Measurements from ENCODE around the gene C16orf74. TPM values are rescaled to one million over a fixed set of nuclear protein-coding genes. Genes with fewer than 3 reads are reported as not detected.

C16orf74 gene
- total RNA-seq, 4 donors from 2014 or later = 0.27 to 7.0 TPM; not detected in 2

DNA sequence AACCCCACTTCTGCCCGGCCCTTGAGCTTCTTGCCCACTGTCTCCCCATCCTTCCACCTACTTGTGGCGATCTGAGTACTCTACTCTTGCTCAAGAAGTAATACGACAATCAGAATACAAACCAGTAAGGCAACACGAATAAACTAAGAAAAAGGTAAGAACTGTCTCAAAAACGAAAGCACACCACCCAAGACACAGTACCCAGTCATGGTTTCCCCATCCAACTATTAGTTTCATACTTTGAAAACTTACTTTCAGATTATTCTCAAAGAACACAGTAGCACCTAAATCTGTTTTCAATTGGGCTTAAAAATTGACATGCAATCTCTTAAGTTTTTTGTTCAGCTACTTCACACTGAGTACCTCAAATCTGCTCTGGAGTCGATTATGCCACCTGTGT is 76.1 kb downstream of the C16orf74 start:
- Histone ChIP-seq H3K4me3 (no peak overlapping the region), H3K9me3 (no peaks in the 10 kb centered on the region), H3K27me3 (no peaks in the 10 kb centered on the region), H3K27ac (peak overlapping the region in 2 of 4 donors; percentile 9 to 51), H3K36me3 (peaks cover 0 to 42% (median 13%) of the 10 kb centered on the region in 4 donors), H3K4me1 (peaks cover 0 to 33% (median 16%) of the 10 kb centered on the region in 4 donors)
- intact Hi-C loops (cut with DNase I; ENCODE audit: low total_unique reads) = no loop called here
- in situ Hi-C loops (cut with MboI; ENCODE audit: low pct_ligation_motif_present in 1 of 4, low pct_unique_long_range_greater_than_20kb in 1 of 4, low sequenced_read_pairs in 3 of 4) = no loop called here
- TF ChIP-seq POLR2A (IDR thresholded peaks at IDR 0.05) (no peak), EP300 (IDR thresholded peaks at IDR 0.05; ENCODE audit: low read depth) (no peak), POLR2AphosphoS5 (IDR thresholded peaks at IDR 0.05) (no peak)
- TF ChIP-seq, protein P1, sequence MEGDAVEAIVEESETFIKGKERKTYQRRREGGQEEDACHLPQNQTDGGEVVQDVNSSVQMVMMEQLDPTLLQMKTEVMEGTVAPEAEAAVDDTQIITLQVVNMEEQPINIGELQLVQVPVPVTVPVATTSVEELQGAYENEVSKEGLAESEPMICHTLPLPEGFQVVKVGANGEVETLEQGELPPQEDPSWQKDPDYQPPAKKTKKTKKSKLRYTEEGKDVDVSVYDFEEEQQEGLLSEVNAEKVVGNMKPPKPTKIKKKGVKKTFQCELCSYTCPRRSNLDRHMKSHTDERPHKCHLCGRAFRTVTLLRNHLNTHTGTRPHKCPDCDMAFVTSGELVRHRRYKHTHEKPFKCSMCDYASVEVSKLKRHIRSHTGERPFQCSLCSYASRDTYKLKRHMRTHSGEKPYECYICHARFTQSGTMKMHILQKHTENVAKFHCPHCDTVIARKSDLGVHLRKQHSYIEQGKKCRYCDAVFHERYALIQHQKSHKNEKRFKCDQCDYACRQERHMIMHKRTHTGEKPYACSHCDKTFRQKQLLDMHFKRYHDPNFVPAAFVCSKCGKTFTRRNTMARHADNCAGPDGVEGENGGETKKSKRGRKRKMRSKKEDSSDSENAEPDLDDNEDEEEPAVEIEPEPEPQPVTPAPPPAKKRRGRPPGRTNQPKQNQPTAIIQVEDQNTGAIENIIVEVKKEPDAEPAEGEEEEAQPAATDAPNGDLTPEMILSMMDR (IDR thresholded peaks at IDR 0.05) = no peak
- WGBS, 2 donors (ENCODE audit: low coverage in 1 of 2) = 81 to 88% methylated on average over 6 of the region's 6 CpGs
- no peak for DNase-seq

DNA sequence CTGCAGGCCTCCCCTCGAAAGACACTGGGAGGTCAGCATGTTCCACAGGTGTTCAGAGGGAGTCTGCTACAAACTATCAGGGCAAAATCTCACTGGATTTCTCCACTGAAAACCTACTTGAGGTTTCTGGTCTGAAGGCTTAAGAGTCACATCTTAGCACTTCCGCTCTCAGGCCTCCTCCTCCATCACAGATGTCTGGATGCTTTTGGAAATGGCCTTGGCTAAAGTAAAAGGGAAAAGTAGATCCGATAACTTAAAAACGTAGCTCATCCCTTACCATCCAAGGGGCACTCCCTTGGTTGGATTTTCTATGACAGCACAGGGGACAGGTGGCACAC is 76.5 kb downstream of the C16orf74 start:
- H3K36me3 ChIP-seq = peaks cover 0 to 47% (median 16%) of the 10 kb centered on the region in 4 donors

DNA sequence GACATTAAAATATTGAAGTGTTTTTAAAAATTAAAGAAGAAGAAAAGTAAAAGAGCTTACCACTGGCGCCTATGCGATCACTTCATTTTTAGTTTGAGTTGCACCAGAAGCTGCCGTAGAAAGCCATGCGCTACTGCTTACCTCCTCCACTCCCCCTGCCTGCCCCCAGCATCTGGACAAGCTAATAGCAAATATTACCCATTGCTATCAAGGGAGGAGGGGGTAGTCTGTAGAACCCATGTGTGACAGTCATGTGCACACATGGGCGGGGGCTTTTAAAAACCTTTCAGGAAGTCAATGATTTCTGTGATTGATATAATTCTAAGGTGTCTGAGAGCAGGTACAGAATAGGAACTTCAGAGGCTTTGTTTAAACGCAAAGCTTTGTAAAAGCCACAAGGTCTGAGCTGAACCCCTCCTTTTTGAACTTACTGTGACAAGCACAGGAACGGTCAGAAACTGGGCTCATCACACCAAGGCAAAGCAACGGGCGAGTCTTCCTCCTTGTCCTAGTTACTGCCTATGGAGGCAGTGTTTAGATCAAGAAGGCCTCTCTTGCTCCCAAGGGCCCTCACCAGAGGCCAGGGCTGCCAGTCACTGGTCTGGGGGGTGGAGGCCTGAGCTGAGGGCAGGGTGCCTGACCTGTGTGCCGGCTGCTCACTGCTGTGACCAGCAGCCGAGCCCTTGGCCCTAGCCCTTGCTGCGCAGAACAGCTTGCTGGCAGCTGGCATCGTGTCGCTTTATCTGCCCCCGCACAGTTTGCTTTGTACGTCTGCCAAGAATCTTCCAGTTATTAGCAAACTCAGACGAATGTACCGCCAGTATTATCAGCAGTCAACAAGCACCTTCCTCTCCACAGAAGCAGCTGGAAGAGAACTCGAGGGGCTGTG is 77.1 kb downstream of the C16orf74 start:
- no peak for DNase-seq
- Histone ChIP-seq H3K36me3 (peaks cover 0 to 53% (median 19%) of the 10 kb centered on the region in 4 donors), H3K27ac (peak overlapping the region in 3 of 4 donors; percentile 20 to 51 (median 41)), H3K9me3 (no peaks in the 10 kb centered on the region), H3K4me3 (no peak overlapping the region), H3K27me3 (no peaks in the 10 kb centered on the region), H3K4me1 (peaks cover 0 to 25% (median 16%) of the 10 kb centered on the region in 4 donors)
- WGBS, 2 donors (ENCODE audit: low coverage in 1 of 2) = 64 to 98% methylated on average over 4 to 19 of the region's 19 CpGs
- no peak for TF ChIP-seq POLR2A (IDR thresholded peaks at IDR 0.05)
- TF ChIP-seq POLR2AphosphoS5 (IDR thresholded peaks at IDR 0.05) = peak in 1 of 3 donors; percentile 19
- intact Hi-C loops (cut with DNase I; ENCODE audit: low total_unique reads) = no loop called here
- in situ Hi-C loops (cut with MboI; ENCODE audit: low pct_ligation_motif_present in 1 of 4, low pct_unique_long_range_greater_than_20kb in 1 of 4, low sequenced_read_pairs in 3 of 4) = no loop called here

More for the DNA sequence above, 76.5 kb downstream of the C16orf74 start:
- no peak for DNase-seq
- WGBS, 2 donors (ENCODE audit: low coverage in 1 of 2) = 83 to 89% methylated on average over 3 to 4 of the region's 4 CpGs
- Histone ChIP-seq H3K4me3 (no peak overlapping the region), H3K27ac (peak overlapping the region in 3 of 4 donors; percentile 9 to 51 (median 20)), H3K4me1 (peaks cover 0 to 30% (median 16%) of the 10 kb centered on the region in 4 donors), H3K9me3 (no peaks in the 10 kb centered on the region), H3K27me3 (no peaks in the 10 kb centered on the region)
- TF ChIP-seq POLR2AphosphoS5 (IDR thresholded peaks at IDR 0.05) (no peak), EP300 (IDR thresholded peaks at IDR 0.05; ENCODE audit: low read depth) (no peak), POLR2A (IDR thresholded peaks at IDR 0.05) (no peak)
- TF ChIP-seq, protein P1 (IDR thresholded peaks at IDR 0.05) = no peak
- in situ Hi-C loops (cut with MboI; ENCODE audit: low pct_ligation_motif_present in 1 of 4, low pct_unique_long_range_greater_than_20kb in 1 of 4, low sequenced_read_pairs in 3 of 4) = no loop called here
- intact Hi-C loops (cut with DNase I; ENCODE audit: low total_unique reads) = no loop called here

DNA sequence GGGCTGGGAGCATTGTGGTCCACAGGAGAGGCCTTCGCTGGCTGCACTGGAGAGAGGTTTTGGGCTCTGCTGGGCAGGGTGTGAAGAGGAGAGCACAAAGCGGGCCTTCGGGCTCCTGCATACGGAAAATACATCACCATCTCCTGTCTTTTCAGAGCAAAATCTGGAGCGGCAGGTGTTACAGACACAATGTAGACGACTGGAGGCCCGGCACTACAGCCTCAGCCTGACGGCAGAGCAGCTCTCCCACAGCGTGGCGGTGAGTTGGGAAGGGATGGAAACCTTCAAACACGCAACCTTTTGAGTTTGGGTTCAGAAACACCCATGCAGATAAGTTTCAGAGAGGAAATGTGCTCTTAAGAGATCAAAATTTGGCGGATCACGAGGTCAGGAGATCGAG is 80.1 kb downstream of the C16orf74 start:
- Histone ChIP-seq H3K4me3 (no peak overlapping the region), H3K4me1 (peaks cover 0 to 21% (median 13%) of the 10 kb centered on the region in 4 donors), H3K27me3 (no peaks in the 10 kb centered on the region), H3K36me3 (peaks cover 0 to 62% (median 29%) of the 10 kb centered on the region in 4 donors), H3K9me3 (no peaks in the 10 kb centered on the region), H3K27ac (no peak overlapping the region)
- DNase-seq = no peak
- in situ Hi-C loops (cut with MboI; ENCODE audit: low pct_ligation_motif_present in 1 of 4, low pct_unique_long_range_greater_than_20kb in 1 of 4, low sequenced_read_pairs in 3 of 4) (no loop called here), intact Hi-C loops (cut with DNase I; ENCODE audit: low total_unique reads) (no loop called here)
- no peak for TF ChIP-seq POLR2AphosphoS5 (IDR thresholded peaks at IDR 0.05)
- TF ChIP-seq, protein P1 (IDR thresholded peaks at IDR 0.05) = no peak
- no peak for TF ChIP-seq POLR2A (IDR thresholded peaks at IDR 0.05)
- no peak for TF ChIP-seq EP300 (IDR thresholded peaks at IDR 0.05; ENCODE audit: low read depth)
- 73 to 96% methylated on average over 2 to 14 of the region's 14 CpGs for WGBS, 2 donors (ENCODE audit: low coverage in 1 of 2)

Measured in transverse colon (tissue), 4 donors.